DND-41 (cell line): ENCODE measurements around the gene ESR1.

Experiments used
- EZH2 ChIP-seq: IDR thresholded peaks from 3 replicates; pipeline ENCODE4 v1.6.1; 2012; ENCODE audit warnings: borderline replicate concordance, low read depth, mild to moderate bottlenecking, moderate library complexity, low read length, inconsistent platforms; ENCODE audit not compliant: severe bottlenecking
- TF ChIP-seq, protein P1 (sequence below): IDR thresholded peaks from 2 replicates; pipeline ENCODE4 v1.5.1; 2012; ENCODE audit warnings: borderline replicate concordance, low read length, moderate library complexity, mild to moderate bottlenecking; ENCODE audit not compliant: poor library complexity, severe bottlenecking; ENCODE audit errors: extremely low read depth

DNA sequence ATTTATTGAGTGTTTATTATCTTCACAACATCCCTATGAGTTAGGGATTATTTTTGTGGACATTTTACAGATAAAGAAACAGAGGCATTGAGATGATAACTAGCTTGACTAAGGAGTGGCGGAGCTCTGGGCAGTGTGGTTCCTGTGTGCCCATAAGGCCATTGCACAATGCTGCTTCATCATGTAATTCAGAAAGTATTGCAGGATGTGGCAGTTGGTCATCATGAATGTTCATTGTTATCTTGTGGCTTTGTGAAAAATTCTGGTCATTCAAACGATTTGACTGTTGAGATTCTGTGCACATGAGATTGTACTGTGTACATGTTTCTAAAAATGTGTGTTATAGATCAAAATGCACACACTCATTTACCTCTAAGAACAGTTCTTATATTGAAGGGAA, 150.8 kb downstream of the ESR1 start:
- TF ChIP-seq, protein P1, sequence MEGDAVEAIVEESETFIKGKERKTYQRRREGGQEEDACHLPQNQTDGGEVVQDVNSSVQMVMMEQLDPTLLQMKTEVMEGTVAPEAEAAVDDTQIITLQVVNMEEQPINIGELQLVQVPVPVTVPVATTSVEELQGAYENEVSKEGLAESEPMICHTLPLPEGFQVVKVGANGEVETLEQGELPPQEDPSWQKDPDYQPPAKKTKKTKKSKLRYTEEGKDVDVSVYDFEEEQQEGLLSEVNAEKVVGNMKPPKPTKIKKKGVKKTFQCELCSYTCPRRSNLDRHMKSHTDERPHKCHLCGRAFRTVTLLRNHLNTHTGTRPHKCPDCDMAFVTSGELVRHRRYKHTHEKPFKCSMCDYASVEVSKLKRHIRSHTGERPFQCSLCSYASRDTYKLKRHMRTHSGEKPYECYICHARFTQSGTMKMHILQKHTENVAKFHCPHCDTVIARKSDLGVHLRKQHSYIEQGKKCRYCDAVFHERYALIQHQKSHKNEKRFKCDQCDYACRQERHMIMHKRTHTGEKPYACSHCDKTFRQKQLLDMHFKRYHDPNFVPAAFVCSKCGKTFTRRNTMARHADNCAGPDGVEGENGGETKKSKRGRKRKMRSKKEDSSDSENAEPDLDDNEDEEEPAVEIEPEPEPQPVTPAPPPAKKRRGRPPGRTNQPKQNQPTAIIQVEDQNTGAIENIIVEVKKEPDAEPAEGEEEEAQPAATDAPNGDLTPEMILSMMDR: no peak
- no peak for TF ChIP-seq EZH2
